Hepatocyte (in vitro differentiated cells): ENCODE measurements around the gene CLIP4. TPM values are rescaled to one million over a fixed set of nuclear protein-coding genes. Genes with fewer than 3 reads are reported as not detected.

Experiments used
- DNase-seq: peaks from one replicate; pipeline ENCODE4 v3.0.0-alpha.2; 2016; ENCODE audit warnings: low spot score
- H2AFZ ChIP-seq: fragments of 200-600 bp; sonication (generic); 2 replicates; pipeline ENCODE4 v1.6.0; 2016; ENCODE audit warnings: antibody characterized with exemption, mild to moderate bottlenecking
- H3K27ac ChIP-seq: fragments of 200-600 bp; sonication (generic); 2 replicates; pipeline ENCODE4 v1.5.1; 2016; ENCODE audit warnings: mild to moderate bottlenecking
- H3K27me3 ChIP-seq: fragments of 200-600 bp; sonication (generic); 2 replicates; pipeline ENCODE4 v1.6.1; 2016
- H3K36me3 ChIP-seq: fragments of 200-600 bp; sonication (generic); replicated peaks from 2 replicates; pipeline ENCODE4 v1.5.1; 2016; ENCODE audit warnings: low read depth; ENCODE audit not compliant: insufficient read depth
- H3K4me1 ChIP-seq: fragments of 200-600 bp; sonication (generic); 2 replicates; pipeline ENCODE4 v1.5.1; 2016; ENCODE audit warnings: mild to moderate bottlenecking, moderate library complexity; ENCODE audit not compliant: insufficient read depth
- H3K4me2 ChIP-seq: fragments of 200-600 bp; sonication (generic); 2 replicates; pipeline ENCODE4 v1.6.0; 2016
- H3K4me3 ChIP-seq: fragments of 200-600 bp; sonication (generic); 2 replicates; pipeline ENCODE4 v1.5.1; 2016; ENCODE audit warnings: mild to moderate bottlenecking
- H3K79me2 ChIP-seq: fragments of 200-600 bp; sonication (generic); 2 replicates; pipeline ENCODE4 v1.6.0; 2017; ENCODE audit warnings: mild to moderate bottlenecking
- H3K9me2 ChIP-seq: fragments of 200-600 bp; sonication (generic); replicated peaks from 2 replicates; pipeline ENCODE4 v1.6.0; 2017; ENCODE audit warnings: mild to moderate bottlenecking; ENCODE audit not compliant: insufficient read depth
- H3K9me3 ChIP-seq: fragments of 200-600 bp; sonication (generic); 2 replicates; pipeline ENCODE4 v1.5.1; 2016; ENCODE audit warnings: low read depth, mild to moderate bottlenecking
- H4K20me1 ChIP-seq: fragments of 200-600 bp; sonication (generic); 2 replicates; pipeline ENCODE4 v1.6.0; 2016; ENCODE audit warnings: mild to moderate bottlenecking; ENCODE audit not compliant: insufficient read depth, poor library complexity, severe bottlenecking
- EZH2 ChIP-seq: fragments of 200-600 bp; sonication (generic); IDR thresholded peaks from 2 replicates; pipeline ENCODE4 v1.6.1; 2016; ENCODE audit warnings: antibody characterized with exemption, mild to moderate bottlenecking, borderline replicate concordance
- EZH2phosphoT487 ChIP-seq: fragments of 200-600 bp; sonication (generic); IDR thresholded peaks from one replicate; pipeline ENCODE4 v1.6.1; 2018; ENCODE audit warnings: antibody characterized with exemption, mild to moderate bottlenecking, low read depth, moderate library complexity; ENCODE audit not compliant: unreplicated experiment, severe bottlenecking
- WGBS: methylation state at CpG from one replicate; pipeline ENCODE4 v1.1.6; 2016; ENCODE audit warnings: low lambda C conversion rate; ENCODE audit errors: missing lambda C conversion rate; 5-methylcytosine and 5-hydroxymethylcytosine counted together
- polyA plus RNA-seq: library from polyadenylated mRNA; unstranded; fragments of >200 nt; fragmentation: Nextera tagmentation; extraction: Ambion mirVana; gene quantifications from 2 replicates; pipeline ENCODE4 v1.2.1, GENCODE V29; 2016
- total RNA-seq: library from RNA; depleted of rRNA; stranded (reverse); fragments of >200 nt; gene quantifications from 2 replicates; pipeline ENCODE4 v1.2.3, GENCODE V29; 2014
- TF ChIP-seq, protein P1 (sequence below): fragments of 200-600 bp; sonication (generic); IDR thresholded peaks from 2 replicates; pipeline ENCODE4 v1.5.1; 2016; ENCODE audit warnings: antibody characterized with exemption, mild to moderate bottlenecking; ENCODE audit not compliant: poor library complexity

Gene CLIP4
- total and polyA plus RNA-seq, 2 experiments from 2014 or later, result 17.3 to 35.6 TPM

DNA sequence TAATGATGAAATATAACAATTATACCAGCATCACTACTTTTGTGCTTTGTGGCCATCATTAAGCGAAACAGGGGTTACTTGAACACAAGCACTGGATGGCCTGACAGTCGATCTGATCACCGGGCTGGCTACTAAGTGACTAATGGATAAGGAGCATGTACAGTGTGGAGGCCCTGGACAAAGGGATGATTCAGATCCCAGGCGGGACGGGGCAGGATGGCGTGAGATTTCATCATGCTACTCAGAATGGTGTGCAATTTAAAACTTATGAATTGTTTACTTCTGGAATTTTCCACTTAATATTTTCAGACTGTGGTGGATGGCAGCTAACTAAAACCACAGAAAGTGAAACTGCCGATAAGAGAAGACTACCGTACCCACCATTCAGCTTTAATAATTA, 7.0 kb upstream of the CLIP4 start:
- Histone ChIP-seq H3K9me3 (no peaks in the 10 kb centered on the region), H3K4me2 (peak overlapping the region; percentile 32), H4K20me1 (no peaks in the 10 kb centered on the region), H3K27me3 (no peaks in the 10 kb centered on the region), H3K4me1 (no peaks in the 10 kb centered on the region), H3K79me2 (no peaks in the 10 kb centered on the region), H3K27ac (peak overlapping the region; percentile 59), H3K36me3 (no peaks in the 10 kb centered on the region), H3K4me3 (no peak overlapping the region), H2AFZ (no peak overlapping the region), H3K9me2 (no peaks in the 10 kb centered on the region)
- peak; percentile 59 for DNase-seq
- 74% methylated on average over 8 of the region's 8 CpGs for WGBS
- no peak for TF ChIP-seq EZH2
- TF ChIP-seq, protein P1, sequence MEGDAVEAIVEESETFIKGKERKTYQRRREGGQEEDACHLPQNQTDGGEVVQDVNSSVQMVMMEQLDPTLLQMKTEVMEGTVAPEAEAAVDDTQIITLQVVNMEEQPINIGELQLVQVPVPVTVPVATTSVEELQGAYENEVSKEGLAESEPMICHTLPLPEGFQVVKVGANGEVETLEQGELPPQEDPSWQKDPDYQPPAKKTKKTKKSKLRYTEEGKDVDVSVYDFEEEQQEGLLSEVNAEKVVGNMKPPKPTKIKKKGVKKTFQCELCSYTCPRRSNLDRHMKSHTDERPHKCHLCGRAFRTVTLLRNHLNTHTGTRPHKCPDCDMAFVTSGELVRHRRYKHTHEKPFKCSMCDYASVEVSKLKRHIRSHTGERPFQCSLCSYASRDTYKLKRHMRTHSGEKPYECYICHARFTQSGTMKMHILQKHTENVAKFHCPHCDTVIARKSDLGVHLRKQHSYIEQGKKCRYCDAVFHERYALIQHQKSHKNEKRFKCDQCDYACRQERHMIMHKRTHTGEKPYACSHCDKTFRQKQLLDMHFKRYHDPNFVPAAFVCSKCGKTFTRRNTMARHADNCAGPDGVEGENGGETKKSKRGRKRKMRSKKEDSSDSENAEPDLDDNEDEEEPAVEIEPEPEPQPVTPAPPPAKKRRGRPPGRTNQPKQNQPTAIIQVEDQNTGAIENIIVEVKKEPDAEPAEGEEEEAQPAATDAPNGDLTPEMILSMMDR, result no peak
- no peak for TF ChIP-seq EZH2phosphoT487

- H4K20me1 ChIP-seq, result no peaks in the 10 kb centered on the region
- DNase-seq, result no peak
- H3K4me2 ChIP-seq, result no peak overlapping the region
- H3K79me2 ChIP-seq, result no peaks in the 10 kb centered on the region
- H3K9me2 ChIP-seq, result no peaks in the 10 kb centered on the region
- no peak overlapping the region for H3K4me3 ChIP-seq
- no peak overlapping the region for H3K27ac ChIP-seq
- H3K4me1 ChIP-seq, result peaks cover 4% of the 10 kb centered on the region
- H3K36me3 ChIP-seq, result no peaks in the 10 kb centered on the region
- H3K9me3 ChIP-seq, result no peaks in the 10 kb centered on the region
- WGBS, result 100% methylated on average over 2 of the region's 2 CpGs
- H2AFZ ChIP-seq, result no peak overlapping the region
- H3K27me3 ChIP-seq, result no peaks in the 10 kb centered on the region
- TF ChIP-seq EZH2phosphoT487 (no peak), EZH2 (no peak)
- TF ChIP-seq, protein P1, result no peak
Measured at GRCh38 chr2:29109246-29109645, 6.0 kb upstream of the CLIP4 start.

DNA sequence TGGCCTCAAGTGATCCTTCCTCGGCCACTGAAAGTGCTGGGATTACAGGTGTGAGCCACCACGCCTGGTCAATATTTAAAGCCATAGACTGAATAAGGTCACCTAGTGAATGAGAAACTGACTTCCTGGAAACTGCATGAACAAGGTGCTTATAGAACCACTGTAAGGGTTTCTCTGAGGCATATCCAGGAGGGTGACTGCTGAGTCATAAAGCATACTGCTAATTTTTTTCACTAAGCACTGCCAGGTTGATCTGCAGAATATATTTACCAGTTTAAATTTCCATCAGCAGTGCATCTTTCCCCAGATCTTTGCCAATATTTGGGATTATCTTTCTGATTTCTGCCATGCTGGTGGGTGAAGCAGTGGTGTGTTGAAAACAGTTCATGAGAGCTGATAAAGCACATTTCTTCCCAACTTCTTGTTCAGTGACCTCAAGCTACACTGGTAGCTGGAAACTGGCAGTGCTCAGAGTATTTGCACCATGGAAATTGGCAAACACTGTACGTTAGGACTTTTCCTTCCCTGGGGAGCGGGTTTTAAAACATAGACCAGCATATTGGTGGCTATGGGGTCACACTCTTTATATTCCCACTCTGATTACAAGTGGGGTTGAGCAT, 4.2 kb upstream of the CLIP4 start:
- peak overlapping the region; percentile 10 for H3K27ac ChIP-seq
- TF ChIP-seq, protein P1, result no peak
- TF ChIP-seq EZH2phosphoT487 (no peak), EZH2 (no peak)
- H3K4me3 ChIP-seq, result no peak overlapping the region
- H3K4me2 ChIP-seq, result no peak overlapping the region
- no peaks in the 10 kb centered on the region for H3K9me2 ChIP-seq
- DNase-seq, result peak; percentile 23
- H4K20me1 ChIP-seq, result no peaks in the 10 kb centered on the region
- no peak overlapping the region for H2AFZ ChIP-seq
- H3K9me3 ChIP-seq, result no peaks in the 10 kb centered on the region
- H3K36me3 ChIP-seq, result no peaks in the 10 kb centered on the region
- peaks cover 10% of the 10 kb centered on the region for H3K4me1 ChIP-seq
- H3K27me3 ChIP-seq, result no peaks in the 10 kb centered on the region
- 81% methylated on average over 4 of the region's 4 CpGs for WGBS
- H3K79me2 ChIP-seq, result no peaks in the 10 kb centered on the region
